Brain pericyte (primary cell): ENCODE results near the gene ANKRD55.
"Not testable (repeated sequence)": the region's sequence is repeated elsewhere in the genome, so short reads cannot be mapped to it uniquely, and the experiment has no call there.

Experiments
- DNase-seq: peaks from one replicate; pipeline ENCODE4 v3.0.0-alpha.2; 2012; ENCODE audit warnings: low read depth, low spot score

The ANKRD55 gene

DNA sequence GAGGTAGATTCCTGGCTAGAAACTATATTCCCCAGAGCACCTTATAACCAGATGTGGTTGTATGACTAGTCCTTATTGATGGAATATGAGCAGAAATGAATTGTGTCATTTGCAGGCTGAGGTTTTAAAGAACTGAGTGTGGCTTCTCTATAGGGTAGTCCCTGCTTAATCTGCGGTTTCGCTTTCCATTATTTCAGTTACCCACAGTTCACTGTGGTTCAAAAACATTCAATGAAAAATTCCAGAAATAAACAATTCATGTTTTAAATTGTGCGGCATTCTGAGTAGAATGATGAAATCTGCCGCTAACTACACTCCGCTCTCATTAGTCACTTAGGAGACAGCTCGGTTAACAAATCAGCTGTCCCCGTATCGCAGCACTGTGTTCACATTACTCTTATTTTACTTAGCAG is 65.1 kb downstream of the ANKRD55 start:
- no peak for DNase-seq

GRCh38 chr5:56167519-56167918 is 65.6 kb downstream of the ANKRD55 start:
- no peak for DNase-seq

DNA sequence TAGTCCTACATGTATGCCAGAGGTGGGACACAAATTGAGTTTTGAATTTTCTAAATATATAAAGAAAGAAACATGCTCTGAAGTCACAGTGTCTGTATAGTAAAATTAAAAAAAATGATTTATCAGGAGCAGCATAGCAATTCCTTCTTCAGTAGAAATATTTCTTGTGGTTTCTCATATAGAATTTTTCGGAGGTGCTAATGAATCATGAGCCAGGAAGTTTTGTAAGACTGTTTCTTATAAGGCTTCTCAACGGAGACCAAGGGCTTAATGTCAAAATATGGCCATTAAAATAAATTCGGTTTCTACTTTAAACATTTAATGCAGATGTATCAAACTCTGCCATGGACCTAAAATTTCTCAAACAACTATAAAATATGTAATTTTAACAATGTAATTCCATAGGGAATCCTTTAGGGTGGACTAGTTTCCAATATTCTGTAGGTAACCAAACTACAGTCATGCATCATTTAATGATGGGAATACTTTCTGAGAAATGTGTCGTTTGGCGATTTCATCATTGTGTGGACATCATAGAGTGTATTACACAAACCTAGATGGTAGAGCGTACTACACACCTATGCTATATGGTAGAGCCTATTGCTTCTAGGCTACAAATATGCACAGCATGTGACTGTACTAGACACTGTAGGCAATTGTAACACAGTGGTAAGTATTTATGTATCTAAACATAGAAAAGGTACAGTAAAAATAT is 66.3 kb downstream of the ANKRD55 start:
- no peak for DNase-seq

DNA sequence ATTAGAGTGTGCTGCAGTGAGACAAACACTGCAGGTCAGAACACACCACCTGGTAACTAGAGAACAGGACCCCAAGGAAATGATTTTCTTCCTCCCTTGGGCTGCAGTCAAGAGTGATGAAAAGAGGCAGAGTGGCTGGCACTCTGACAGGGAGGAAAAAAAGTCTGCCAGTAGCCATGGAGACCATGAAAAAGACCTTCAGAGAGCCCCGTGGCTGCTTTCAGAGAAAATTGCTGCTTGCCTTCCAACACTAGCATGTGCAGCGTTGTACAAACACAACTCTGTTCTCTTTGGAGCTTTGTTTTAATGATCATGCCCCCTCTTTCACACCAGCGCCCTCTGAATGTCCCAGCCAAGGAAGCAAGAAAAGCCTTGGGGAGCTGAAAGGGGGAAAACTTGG is 68.8 kb downstream of the ANKRD55 start:
- no peak for DNase-seq

DNA sequence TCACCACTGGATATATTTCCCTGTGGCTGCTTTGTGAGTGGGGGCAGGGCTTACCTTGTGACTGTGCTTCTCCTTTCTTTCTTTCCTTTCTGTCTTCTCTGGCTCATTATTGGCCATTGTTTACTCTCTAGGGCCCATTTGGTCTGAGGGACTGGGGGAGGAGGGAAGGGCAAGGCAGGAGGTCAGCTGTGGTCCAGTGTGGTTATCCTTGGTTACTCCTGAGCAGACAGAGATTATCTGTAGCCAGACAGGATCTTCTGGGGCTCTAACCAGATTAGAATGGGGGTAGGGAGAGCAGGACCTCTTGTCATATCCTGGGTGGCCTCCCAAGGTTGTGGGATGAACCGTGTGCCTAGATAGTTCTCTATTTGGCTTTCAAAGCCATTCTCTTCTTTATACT is 71.2 kb downstream of the ANKRD55 start:
- no peak for DNase-seq

DNA sequence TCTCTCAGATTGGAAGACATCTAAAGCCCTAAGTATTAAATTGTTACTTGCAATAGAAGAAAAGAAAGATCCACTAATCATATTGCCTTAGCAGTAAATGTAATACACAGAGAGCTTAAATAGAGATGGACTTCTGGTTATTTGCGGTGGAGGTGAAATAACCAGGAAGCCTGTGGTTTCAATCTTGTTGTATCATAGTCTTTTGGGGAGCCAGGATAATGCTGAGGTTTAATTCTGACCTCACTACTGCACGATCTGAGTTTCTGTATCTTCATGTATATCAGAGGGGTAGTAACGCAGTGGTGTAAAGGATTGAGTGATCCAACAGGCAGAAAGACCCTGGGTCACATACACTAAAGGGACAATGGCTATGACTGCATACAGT is 71.7 kb downstream of the ANKRD55 start:
- DNase-seq: no peak

DNA sequence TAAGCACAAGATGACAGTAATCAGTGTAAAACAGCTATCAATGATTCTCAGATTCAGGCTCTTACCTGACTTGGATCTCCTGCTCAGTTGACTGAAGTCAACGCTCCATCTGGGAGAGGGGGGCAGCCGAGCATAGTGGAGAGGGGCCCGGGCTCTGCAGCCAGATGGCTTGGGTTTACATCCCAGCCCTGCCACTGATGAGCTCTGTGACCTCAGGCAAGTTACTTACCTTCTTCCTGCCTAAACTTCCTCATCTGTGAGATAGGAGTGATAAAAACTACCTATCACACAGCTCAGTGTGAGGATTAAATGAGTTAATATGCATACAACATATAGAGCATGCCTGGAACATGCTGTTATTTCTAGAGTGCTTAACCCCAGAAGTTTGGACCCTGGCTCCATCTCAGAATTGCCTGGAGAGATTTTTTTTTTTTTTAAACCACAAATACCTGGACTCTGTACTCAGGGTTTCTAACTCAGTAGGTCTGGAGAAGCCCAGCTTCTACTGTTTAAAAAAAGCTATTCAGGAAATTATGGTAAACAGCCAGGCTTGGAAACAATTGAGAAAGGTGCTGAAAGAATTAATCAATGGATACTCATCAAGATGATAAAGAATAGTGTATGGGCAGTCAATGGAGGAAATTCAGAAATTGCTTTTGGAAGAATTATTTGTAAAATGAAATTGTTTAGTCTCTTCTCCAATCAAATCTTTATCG is 72.2 kb downstream of the ANKRD55 start:
- DNase-seq: no peak

DNA sequence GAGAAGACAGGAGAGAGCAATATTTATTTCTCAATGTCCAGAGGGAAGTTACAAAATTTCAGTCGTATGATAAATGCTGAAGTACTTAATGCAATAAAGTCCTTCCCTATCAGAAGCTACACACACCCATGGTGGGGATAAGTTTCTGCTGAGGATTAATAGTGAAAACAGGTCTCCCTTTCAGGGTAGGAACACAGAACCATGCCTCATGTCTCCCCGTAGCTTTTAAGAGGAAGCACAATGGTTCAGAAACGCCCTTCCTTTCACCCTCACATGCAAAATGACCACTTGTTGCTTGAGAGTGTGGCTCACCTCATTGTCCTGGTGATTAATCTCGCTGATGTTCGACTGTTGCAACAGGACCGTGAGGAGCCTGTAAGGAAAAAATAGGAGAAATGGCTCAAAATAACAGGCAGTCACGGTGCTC is 73.6 kb downstream of the ANKRD55 start:
- DNase-seq: no peak

DNA sequence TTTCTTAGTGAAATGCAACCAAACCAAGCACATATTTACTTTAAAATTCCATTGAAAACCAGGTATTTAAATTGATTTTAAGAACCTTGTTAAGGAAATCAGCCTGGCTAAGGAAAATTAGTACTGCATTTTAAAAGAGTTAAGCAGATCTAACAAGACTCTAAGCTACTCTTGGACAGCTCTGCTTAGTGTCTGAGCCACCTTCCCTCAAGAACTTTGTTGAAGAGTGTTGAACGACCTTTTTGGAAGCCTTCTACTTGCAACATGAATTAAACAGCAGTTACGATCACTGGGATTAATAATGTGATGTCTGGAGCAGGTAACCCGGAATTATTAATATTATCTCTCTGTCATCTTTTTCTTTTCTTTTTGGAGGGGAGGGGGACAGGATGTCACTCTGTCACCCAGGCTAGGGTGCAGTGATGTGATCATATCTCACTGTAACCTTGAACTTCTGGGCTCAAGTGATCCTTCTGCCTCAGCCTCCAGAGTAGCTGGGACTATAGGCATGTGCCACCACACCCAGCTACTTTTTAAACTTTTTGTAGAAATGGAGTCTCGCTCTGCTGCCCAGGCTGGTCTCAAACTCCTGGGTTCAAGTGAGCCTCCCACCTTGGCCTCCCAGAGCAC is 74.7 kb downstream of the ANKRD55 start:
- no peak for DNase-seq

DNA sequence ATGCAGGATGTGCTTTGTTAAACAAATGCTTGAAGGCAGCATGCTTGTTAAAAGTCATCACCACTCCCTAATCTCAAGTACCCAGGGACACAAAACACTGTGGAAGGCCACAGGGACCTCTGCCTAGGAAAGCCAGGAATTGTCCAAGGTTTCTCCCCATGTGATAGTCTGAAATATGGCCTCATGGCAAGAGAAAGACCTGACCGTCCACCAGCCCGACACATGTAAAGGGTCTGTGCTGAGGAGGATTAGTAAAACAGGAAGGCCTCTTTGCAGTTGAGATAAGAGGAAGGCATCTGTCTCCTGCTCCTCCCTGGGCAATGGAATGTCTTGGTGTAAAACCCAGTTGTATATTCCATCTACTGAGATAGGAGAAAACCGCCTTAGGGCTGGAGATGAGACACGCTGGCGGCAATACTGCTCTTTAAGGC is 75.9 kb downstream of the ANKRD55 start:
- DNase-seq: not testable (repeated sequence)

DNA sequence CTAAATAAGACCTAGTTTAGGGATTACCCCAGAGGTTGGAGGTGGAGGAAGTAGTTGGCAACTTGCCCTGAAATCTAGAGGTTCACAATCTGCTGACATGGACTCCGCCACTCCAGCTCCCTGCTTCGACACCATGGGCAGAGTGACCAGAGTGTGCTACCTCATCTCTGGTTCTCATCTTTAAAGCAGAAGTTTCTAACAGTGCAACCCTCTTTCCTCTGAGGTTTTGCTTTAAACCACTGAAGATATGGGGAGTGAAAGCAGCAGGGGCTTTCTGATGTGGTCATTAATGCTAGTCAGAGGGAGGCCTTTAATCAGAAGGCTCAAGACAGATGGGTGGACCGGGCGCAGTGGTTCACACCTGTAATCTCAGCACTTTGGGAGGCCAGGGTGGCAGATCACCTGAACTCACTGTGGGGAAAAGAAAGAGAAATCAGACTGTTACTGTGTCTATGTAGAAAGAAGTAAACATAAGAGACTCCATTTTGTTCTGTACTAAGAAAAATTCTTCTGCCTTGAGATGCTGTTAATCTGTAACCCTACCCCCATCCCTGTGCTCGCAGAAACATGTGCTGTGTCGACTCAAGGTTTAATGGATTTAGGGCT is 76.4 kb downstream of the ANKRD55 start:
- DNase-seq: not testable (repeated sequence)

- DNase-seq: no peak
These were observed 77.0 kb downstream of the ANKRD55 start for GRCh38 chr5:56155992-56156584.

DNA sequence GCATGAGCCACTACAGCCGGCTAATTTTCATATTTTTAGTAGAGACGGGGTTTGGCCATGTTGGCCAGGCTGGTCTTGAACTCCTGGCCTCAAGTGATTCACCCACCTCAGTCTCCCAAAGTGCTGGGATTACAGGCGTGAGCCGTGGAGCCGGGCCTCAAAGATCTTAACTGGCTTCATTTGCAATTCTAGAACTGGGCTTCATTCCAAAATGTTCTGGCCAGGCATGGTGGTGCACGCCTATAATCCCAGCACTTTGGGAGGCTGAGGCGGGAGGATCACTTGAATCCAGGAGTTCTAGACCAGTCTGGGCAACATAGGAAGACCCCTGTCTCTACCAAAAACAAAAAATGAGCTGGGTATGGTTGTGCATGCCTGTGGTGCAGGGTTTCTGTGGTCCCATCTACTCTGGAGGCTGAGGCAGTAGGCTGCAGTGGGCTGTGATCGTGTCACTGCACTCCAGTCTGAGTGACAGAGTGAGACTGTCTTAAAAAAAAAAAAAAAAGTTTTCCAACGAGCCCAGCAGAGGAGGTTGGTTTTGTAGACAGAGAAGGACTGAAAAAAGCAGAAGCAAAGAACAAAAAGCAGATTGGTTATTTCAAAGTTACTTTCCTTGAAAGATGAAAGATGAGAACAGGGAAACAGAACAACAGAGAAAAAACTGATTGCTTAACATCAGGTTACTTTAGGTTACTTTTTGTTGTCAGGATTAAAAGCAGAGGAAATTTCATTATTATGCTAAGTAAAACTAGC is 78.2 kb downstream of the ANKRD55 start:
- no peak for DNase-seq

DNA sequence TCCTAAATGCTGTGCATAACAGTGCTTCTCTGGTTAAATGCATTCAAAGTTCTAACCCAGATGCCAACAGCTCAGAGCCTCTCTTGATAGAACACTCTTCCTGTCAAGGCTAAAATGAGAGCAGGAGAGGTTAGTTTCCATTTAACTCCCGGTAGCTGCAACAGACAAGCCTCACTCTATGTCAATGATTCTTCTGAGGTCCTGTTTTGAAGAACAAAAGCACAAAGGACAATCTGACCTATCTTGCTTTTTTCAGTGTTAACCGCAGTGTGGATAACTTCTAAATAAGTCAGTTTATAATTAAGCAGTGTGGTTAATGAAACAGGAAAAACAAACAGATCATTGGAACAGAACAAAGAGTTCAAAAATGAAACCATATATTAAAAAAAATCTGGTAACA is 80.7 kb downstream of the ANKRD55 start:
- no peak for DNase-seq

GRCh38 chr5:56150756-56151155 is 82.4 kb downstream of the ANKRD55 start:
- DNase-seq: not testable (repeated sequence)

- DNase-seq: no peak
These were observed 84.6 kb downstream of the ANKRD55 start for GRCh38 chr5:56148453-56148971.

DNA sequence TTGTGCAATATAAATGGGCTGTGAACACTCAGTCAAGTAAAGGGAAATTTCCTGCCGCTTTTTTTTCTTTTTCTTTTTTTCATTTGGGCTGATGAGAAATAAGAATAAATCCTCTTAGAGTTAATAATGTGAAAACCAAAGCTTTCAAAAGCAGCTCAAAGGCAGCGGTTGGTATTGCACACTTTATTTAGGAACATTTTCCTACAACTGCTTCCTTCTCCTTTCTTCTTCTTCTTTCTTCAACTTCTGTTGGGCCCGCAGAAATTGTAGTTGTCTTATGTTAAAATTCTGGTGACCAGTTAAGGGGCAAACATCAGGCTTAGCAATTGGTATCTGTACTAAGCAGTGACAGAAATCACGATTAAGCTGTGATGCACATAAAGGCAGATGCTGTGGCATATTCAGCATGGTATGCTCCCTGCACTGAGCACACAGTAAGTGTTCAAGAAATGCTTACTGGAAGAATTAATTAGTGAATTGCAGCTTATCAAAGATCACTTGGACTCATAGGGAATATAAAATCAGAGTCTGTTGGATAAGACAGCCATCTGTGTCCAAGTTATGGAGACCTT is 85.4 kb downstream of the ANKRD55 start:
- DNase-seq: no peak

- DNase-seq: no peak
These were observed 86.0 kb downstream of the ANKRD55 start for GRCh38 chr5:56147106-56147505.

DNA sequence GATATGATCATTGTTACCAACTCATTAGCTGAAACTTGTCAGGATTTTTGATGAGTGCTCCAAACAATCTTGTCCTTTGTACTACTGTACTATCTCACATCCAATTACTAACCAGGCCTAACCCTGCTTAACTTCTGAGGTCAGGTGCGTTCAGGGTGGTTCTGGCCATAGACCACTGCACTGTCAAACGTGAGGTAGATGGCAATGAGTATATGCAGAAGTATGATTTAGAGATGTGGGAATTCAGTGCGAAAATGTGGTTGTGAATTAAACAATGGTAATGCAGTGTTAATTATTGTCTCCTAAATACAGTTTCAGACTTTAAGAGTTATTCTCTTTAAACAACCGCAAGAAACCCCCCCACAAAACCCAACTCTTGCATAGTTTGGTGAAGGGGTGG is 86.5 kb downstream of the ANKRD55 start:
- no peak for DNase-seq

- no peak for DNase-seq
These were observed 87.6 kb downstream of the ANKRD55 start for GRCh38 chr5:56145511-56145910.

DNA sequence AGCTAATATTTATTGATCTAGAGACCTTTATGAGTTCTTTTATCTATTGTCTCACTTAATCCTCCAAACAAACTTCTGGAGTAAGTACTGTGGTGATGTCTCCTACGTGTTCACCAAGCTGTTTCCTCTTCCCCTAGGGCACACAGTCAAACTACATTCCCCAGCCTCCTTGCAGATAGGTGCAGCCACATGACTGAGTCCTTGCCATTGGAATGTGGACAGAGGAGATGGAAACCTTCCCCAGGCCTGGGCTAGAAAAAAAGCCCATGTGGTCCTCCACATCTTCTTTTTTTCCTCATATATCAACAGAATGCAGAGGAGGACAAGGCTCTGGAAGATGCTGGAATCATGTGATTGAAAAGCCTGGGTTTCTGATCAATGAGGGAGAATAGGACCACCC is 88.0 kb downstream of the ANKRD55 start:
- no peak for DNase-seq
